B cell (primary cell): Measurements from ENCODE around the gene HIBADH. TPM values are rescaled to one million over a fixed set of nuclear protein-coding genes. Genes with fewer than 3 reads are reported as not detected.

Experiments
- ATAC-seq: fragments of 200-7000 bp; cut with Tn5 transposase; one replicate; pipeline ENCODE4 v1.10.0; 2021; ENCODE audit warnings: low read depth, mild to moderate bottlenecking, moderate number of reproducible peaks, moderate library complexity
- CTCF ChIA-PET: fragments of 350-600 bp; sonication (Branson Sonifier 250); formaldehyde crosslinking; loops from one replicate; lab custom pipeline; 2021; ENCODE audit warnings: antibody characterized with exemption, inconsistent platforms; lab: Charles Lee
- POLR2A ChIA-PET: fragments of 350-600 bp; sonication (Branson Sonifier 250); formaldehyde crosslinking; loops from one replicate; lab custom pipeline; 2021; ENCODE audit warnings: antibody characterized with exemption; lab: Charles Lee
- DNase-seq: peaks from one replicate; pipeline ENCODE4 v3.0.0; 2013
- H2AFZ ChIP-seq: 2 replicates; pipeline ENCODE4 v1.6.1; 2012; ENCODE audit warnings: mild to moderate bottlenecking, low read depth, low read length; ENCODE audit not compliant: insufficient read depth, poor library complexity, severe bottlenecking
- H3K27ac ChIP-seq, 2 donors: 1 replicate in 1 of 2; 2 replicates in 1 of 2; pipeline ENCODE4 v1.5.1; 2012 to 2013; ENCODE audit warnings: low read length in 2 of 2, mild to moderate bottlenecking in 2 of 2, moderate library complexity in 1 of 2
- H3K27me3 ChIP-seq, 4 experiments: fragments of 200-600 bp in 1 of 4; sonication (generic) in 1 of 4; replicated peaks in 1 of 4; 1 replicate in 2 of 4; 2 replicates in 2 of 4; pipeline versions ENCODE4 v1.6.1 to v1.7.0; 2013 to 2016; ENCODE audit warnings: low read length in 3 of 4, mild to moderate bottlenecking in 2 of 4, mixed read lengths in 1 of 4, moderate library complexity in 1 of 4; ENCODE audit not compliant: insufficient read depth in 4 of 4, control insufficient read depth in 3 of 4; ENCODE audit errors: control extremely low read depth in 1 of 4
- H3K36me3 ChIP-seq, 2 experiments: replicated peaks in 1 of 2; 1 replicate in 1 of 2; 2 replicates in 1 of 2; pipeline versions ENCODE4 v1.6.1 to v1.7.1; 2013; ENCODE audit warnings: low read length in 1 of 2; ENCODE audit not compliant: insufficient read depth in 2 of 2, control insufficient read depth in 1 of 2; ENCODE audit errors: control extremely low read depth in 1 of 2, extremely low read depth in 1 of 2
- H3K4me1 ChIP-seq, 2 donors: fragments of 200-600 bp in 1 of 2; sonication (generic) in 1 of 2; 1 replicate in 1 of 2; 2 replicates in 1 of 2; pipeline versions ENCODE4 v1.5.1 to v1.6.1; 2013 to 2017; ENCODE audit warnings: low read length in 2 of 2; ENCODE audit not compliant: control insufficient read depth in 2 of 2, insufficient read depth in 2 of 2
- H3K4me2 ChIP-seq: replicated peaks from 2 replicates; pipeline ENCODE3; 2012; ENCODE audit warnings: mild to moderate bottlenecking, low read depth, low read length; ENCODE audit not compliant: poor library complexity, severe bottlenecking
- H3K4me3 ChIP-seq, 5 experiments: fragments of 200-600 bp in 1 of 5; sonication (generic) in 1 of 5; 1 replicate in 3 of 5; 2 replicates in 2 of 5; pipeline versions ENCODE4 v1.5.1 to v1.7.0; 2011 to 2016; ENCODE audit warnings: low read length in 4 of 5, mild to moderate bottlenecking in 4 of 5, low read depth in 2 of 5, control low read depth in 1 of 5, moderate library complexity in 1 of 5; ENCODE audit not compliant: insufficient read depth in 1 of 5; ENCODE audit errors: control extremely low read depth in 1 of 5, extremely low read depth in 1 of 5
- H3K79me2 ChIP-seq: fragments of 200-600 bp; sonication (generic); one replicate; pipeline ENCODE4 v1.6.0; 2016; ENCODE audit warnings: low read length; ENCODE audit not compliant: control insufficient read depth, insufficient read depth
- H3K9ac ChIP-seq: fragments of 200-600 bp; sonication (generic); 2 replicates; pipeline ENCODE4 v1.6.1; 2017; ENCODE audit warnings: mild to moderate bottlenecking, low read length, moderate library complexity
- H3K9me3 ChIP-seq, 3 donors: one replicate each; pipeline versions ENCODE4 v1.6.1 to v1.7.1; 2013; ENCODE audit warnings: low read length in 2 of 3; ENCODE audit not compliant: control insufficient read depth in 2 of 3, insufficient read depth in 1 of 3; ENCODE audit errors: control extremely low read depth in 1 of 3
- H4K20me1 ChIP-seq: 2 replicates; pipeline ENCODE4 v1.6.0; 2012; ENCODE audit warnings: mild to moderate bottlenecking, low read length; ENCODE audit not compliant: insufficient read depth, control insufficient read depth, poor library complexity, severe bottlenecking
- H3K27ac Mint-ChIP-seq: one replicate; pipeline ENCODE4 v1.8.0; 2021; ENCODE audit warnings: mixed read lengths
- H3K27me3 Mint-ChIP-seq: one replicate; pipeline ENCODE4 v1.8.0; 2021; ENCODE audit warnings: mixed read lengths
- H3K4me1 Mint-ChIP-seq: one replicate; pipeline ENCODE4 v1.8.0; 2021; ENCODE audit warnings: mixed read lengths
- H3K4me3 Mint-ChIP-seq: one replicate; pipeline ENCODE4 v1.8.0; 2021; ENCODE audit warnings: mixed read lengths
- H3K9me3 Mint-ChIP-seq: one replicate; pipeline ENCODE4 v1.8.0; 2022; ENCODE audit warnings: mixed read lengths; ENCODE audit not compliant: insufficient read depth
- CTCF ChIP-seq: fragments of 200-600 bp; IDR thresholded peaks from one replicate; pipeline ENCODE4 v1.8.0; 2022; ENCODE audit warnings: antibody characterized with exemption, mild to moderate bottlenecking
- EZH2 ChIP-seq: IDR thresholded peaks from 2 replicates; pipeline ENCODE4 v1.6.1; 2012; ENCODE audit warnings: borderline replicate concordance, low read depth, mild to moderate bottlenecking, moderate library complexity, low read length; ENCODE audit not compliant: insufficient read depth, poor library complexity, severe bottlenecking
- WGBS: methylation state at CpG from one replicate; pipeline ENCODE4 v1.1.5; 2013; ENCODE audit warnings: missing lambda C conversion rate; ENCODE audit not compliant: insufficient coverage; 5-methylcytosine and 5-hydroxymethylcytosine counted together
- intact Hi-C: fragments of 100-400 bp; cut with micrococcal nuclease; formaldehyde crosslinking; loops from one replicate; pipeline ENCODE4 v1.10.0; 2022
- polyA plus RNA-seq: library from polyadenylated mRNA; depleted of rRNA; stranded (reverse); fragments of >200 nt; gene quantifications from 2 replicates; pipeline ENCODE4 v1.2.3, GENCODE V29; 2012
- total RNA-seq, 2 donors: library from RNA; stranded (reverse); fragments of 120-200 nt in 1 of 2; gene quantifications; 1 replicate in 1 of 2; 2 replicates in 1 of 2; pipeline versions ENCODE4 v1.2.3 to v1.2.4, GENCODE V29; 2013 to 2022

The HIBADH gene
- total and polyA plus RNA-seq, 2 donors (not counting 1 experiment from before 2014, with no cell fraction given): 6.9 to 14.1 TPM

GRCh38 chr7:27656724-27657123 lies 6.0 kb downstream of the HIBADH start:
- no peak overlapping the region for H3K27ac ChIP-seq
- no CpG with 5 or more reads among the region's 2 CpGs for WGBS
- no peak overlapping the region for H3K27ac Mint-ChIP-seq
- H3K4me3 Mint-ChIP-seq: no peak overlapping the region
- H3K79me2 ChIP-seq: peaks cover 2% of the 10 kb centered on the region
- CTCF ChIA-PET: no interaction called here
- H2AFZ ChIP-seq: no peak overlapping the region
- H3K36me3 ChIP-seq: no peaks in the 10 kb centered on the region
- ATAC-seq (no peak), DNase-seq (no peak)
- POLR2A ChIA-PET: no interaction called here
- TF ChIP-seq EZH2 (no peak), CTCF (no peak)
- intact Hi-C loops: no loop called here
- no peaks in the 10 kb centered on the region for H3K27me3 ChIP-seq
- H3K4me3 ChIP-seq: no peak overlapping the region
- no peaks in the 10 kb centered on the region for H3K9me3 ChIP-seq
- H3K9me3 Mint-ChIP-seq: peaks cover 2% of the 10 kb centered on the region
- H3K9ac ChIP-seq: no peak overlapping the region
- H3K4me2 ChIP-seq: no peak overlapping the region
- H3K27me3 Mint-ChIP-seq: no peaks in the 10 kb centered on the region
- peaks cover 2 to 3% of the 10 kb centered on the region in 2 donors for H3K4me1 ChIP-seq
- H4K20me1 ChIP-seq: no peaks in the 10 kb centered on the region
- H3K4me1 Mint-ChIP-seq: peaks cover 2% of the 10 kb centered on the region

GRCh38 chr7:27655184-27655583 lies 7.5 kb downstream of the HIBADH start:
- H3K27me3 ChIP-seq: no peaks in the 10 kb centered on the region
- WGBS: no CpG with 5 or more reads among the region's 1 CpG
- H3K27me3 Mint-ChIP-seq: no peaks in the 10 kb centered on the region
- no peaks in the 10 kb centered on the region for H3K79me2 ChIP-seq
- H3K9me3 Mint-ChIP-seq: peaks cover 2% of the 10 kb centered on the region
- H3K27ac ChIP-seq: no peak overlapping the region
- H3K36me3 ChIP-seq: no peaks in the 10 kb centered on the region
- H2AFZ ChIP-seq: no peak overlapping the region
- intact Hi-C loops: no loop called here
- H3K4me2 ChIP-seq: no peak overlapping the region
- no peak overlapping the region for H3K4me3 ChIP-seq
- H3K27ac Mint-ChIP-seq: no peak overlapping the region
- no peaks in the 10 kb centered on the region for H3K4me1 ChIP-seq
- ChIA-PET CTCF (no interaction called here), POLR2A (no interaction called here)
- H3K9me3 ChIP-seq: no peaks in the 10 kb centered on the region
- DNase-seq: no peak
- no peak overlapping the region for H3K4me3 Mint-ChIP-seq
- no peaks in the 10 kb centered on the region for H3K4me1 Mint-ChIP-seq
- no peak for TF ChIP-seq EZH2
- TF ChIP-seq CTCF: no peak
- no peaks in the 10 kb centered on the region for H4K20me1 ChIP-seq
- ATAC-seq: no peak
- no peak overlapping the region for H3K9ac ChIP-seq
